Activated CD4-positive, alpha-beta T cell treated with anti-CD3 and anti-CD28 coated beads, Interleukin-2, amount 10 ng/mL, durations not matched to agents 7 days and 5 days (primary cell): Measurements from ENCODE around the gene PACSIN2. TPM values are rescaled to one million over a fixed set of nuclear protein-coding genes. Genes with fewer than 3 reads are reported as not detected.
A peak's percentile ranks its signal among the peaks of the same experiment; 100 is the strongest.
"Not testable (repeated sequence)": the region's sequence is repeated elsewhere in the genome, so short reads cannot be mapped to it uniquely, and the experiment has no call there.

Experiments
- CTCF ChIA-PET: fragments of 350-600 bp; sonication (Branson Sonifier 250); formaldehyde crosslinking; loops from one replicate; lab custom pipeline; 2021; ENCODE audit warnings: antibody characterized with exemption; lab: Charles Lee
- POLR2A ChIA-PET: fragments of 350-600 bp; sonication (Branson Sonifier 250); formaldehyde crosslinking; loops from one replicate; lab custom pipeline; 2021; ENCODE audit warnings: antibody characterized with exemption; lab: Charles Lee
- DNase-seq: peaks from one replicate; pipeline ENCODE4 v3.0.0-alpha.2; 2020
- H3K27ac Mint-ChIP-seq: one replicate; pipeline ENCODE4 v1.8.0; 2021; ENCODE audit warnings: mild to moderate bottlenecking, moderate library complexity, mixed read lengths
- H3K27me3 Mint-ChIP-seq: one replicate; pipeline ENCODE4 v1.8.0; 2021; ENCODE audit warnings: mixed read lengths
- H3K36me3 Mint-ChIP-seq: one replicate; pipeline ENCODE4 v1.8.0; 2021; ENCODE audit warnings: low read depth, mixed read lengths
- H3K4me1 Mint-ChIP-seq: one replicate; pipeline ENCODE4 v1.8.0; 2021; ENCODE audit warnings: mixed read lengths
- H3K4me3 Mint-ChIP-seq: one replicate; pipeline ENCODE4 v1.8.0; 2021; ENCODE audit warnings: mild to moderate bottlenecking, moderate library complexity, mixed read lengths
- H3K9me3 Mint-ChIP-seq: one replicate; pipeline ENCODE4 v1.8.0; 2021; ENCODE audit warnings: mixed read lengths
- total RNA-seq, 2 experiments: library from RNA; stranded (reverse); gene quantifications; one replicate each; pipeline ENCODE4 v1.2.3, GENCODE V29; 2021

PACSIN2 gene
- total RNA-seq, 2 experiments from 2014 or later: 32.3 to 35.8 TPM

GRCh38 chr22:42942351-42942750 lies 72.6 kb downstream of the PACSIN2 start:
- POLR2A ChIA-PET: no interaction called here
- H3K36me3 Mint-ChIP-seq: peaks cover 3% of the 10 kb centered on the region
- no peak for DNase-seq
- peaks cover 40% of the 10 kb centered on the region for H3K4me1 Mint-ChIP-seq
- no peaks in the 10 kb centered on the region for H3K9me3 Mint-ChIP-seq
- no peak overlapping the region for H3K4me3 Mint-ChIP-seq
- CTCF ChIA-PET: no interaction called here
- no peaks in the 10 kb centered on the region for H3K27me3 Mint-ChIP-seq
- H3K27ac Mint-ChIP-seq: no peak overlapping the region

- no peak for DNase-seq
- no peaks in the 10 kb centered on the region for H3K9me3 Mint-ChIP-seq
- no peaks in the 10 kb centered on the region for H3K36me3 Mint-ChIP-seq
- ChIA-PET POLR2A (no interaction called here), CTCF (no interaction called here)
- peaks cover 32% of the 10 kb centered on the region for H3K4me1 Mint-ChIP-seq
- no peak overlapping the region for H3K27ac Mint-ChIP-seq
- no peaks in the 10 kb centered on the region for H3K27me3 Mint-ChIP-seq
- no peak overlapping the region for H3K4me3 Mint-ChIP-seq
These were observed 74.9 kb downstream of the PACSIN2 start for GRCh38 chr22:42939941-42940653.

DNA sequence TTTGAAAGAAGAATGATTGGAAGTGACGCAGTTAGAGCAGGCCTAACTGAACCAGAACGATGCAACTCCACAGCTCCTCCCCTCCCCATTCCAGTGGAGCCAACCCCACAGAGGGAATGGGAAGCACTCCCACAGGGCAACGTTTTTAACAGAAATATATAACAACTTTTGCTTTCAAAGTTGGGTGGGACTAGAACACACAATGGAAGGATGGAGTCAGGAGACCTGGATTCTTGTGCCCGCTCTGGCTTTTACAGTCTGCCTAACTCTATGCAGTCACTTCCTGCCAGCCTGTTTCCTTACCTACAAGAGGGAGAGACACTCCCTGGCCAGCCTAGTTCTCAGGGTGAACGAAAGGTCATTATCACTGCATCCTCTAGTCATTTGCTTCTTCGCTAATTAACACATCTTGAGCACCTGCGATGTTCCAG lies 75.5 kb downstream of the PACSIN2 start:
- CTCF ChIA-PET: no interaction called here
- Mint-ChIP-seq H3K4me1 (peaks cover 35% of the 10 kb centered on the region), H3K36me3 (no peaks in the 10 kb centered on the region), H3K27me3 (no peaks in the 10 kb centered on the region), H3K4me3 (no peak overlapping the region), H3K9me3 (no peaks in the 10 kb centered on the region), H3K27ac (no peak overlapping the region)
- DNase-seq: no peak
- POLR2A ChIA-PET: no interaction called here

GRCh38 chr22:42938976-42939375 lies 76.0 kb downstream of the PACSIN2 start:
- POLR2A ChIA-PET: no interaction called here
- Mint-ChIP-seq H3K9me3 (no peaks in the 10 kb centered on the region), H3K36me3 (no peaks in the 10 kb centered on the region), H3K4me3 (no peak overlapping the region), H3K4me1 (peaks cover 38% of the 10 kb centered on the region), H3K27me3 (no peaks in the 10 kb centered on the region), H3K27ac (no peak overlapping the region)
- CTCF ChIA-PET: no interaction called here
- no peak for DNase-seq

- H3K4me3 Mint-ChIP-seq: no peak overlapping the region
- POLR2A ChIA-PET: no interaction called here
- H3K36me3 Mint-ChIP-seq: no peaks in the 10 kb centered on the region
- peaks cover 44% of the 10 kb centered on the region for H3K4me1 Mint-ChIP-seq
- no peaks in the 10 kb centered on the region for H3K9me3 Mint-ChIP-seq
- no peak for DNase-seq
- H3K27ac Mint-ChIP-seq: no peak overlapping the region
- no peaks in the 10 kb centered on the region for H3K27me3 Mint-ChIP-seq
- CTCF ChIA-PET: no interaction called here
These were observed 76.5 kb downstream of the PACSIN2 start for GRCh38 chr22:42938449-42938848.

GRCh38 chr22:42937164-42937843 lies 77.6 kb downstream of the PACSIN2 start:
- peak; percentile 39 for DNase-seq
- CTCF ChIA-PET: no interaction called here
- H3K27me3 Mint-ChIP-seq: no peaks in the 10 kb centered on the region
- H3K4me1 Mint-ChIP-seq: peaks cover 50% of the 10 kb centered on the region
- H3K27ac Mint-ChIP-seq: no peak overlapping the region
- POLR2A ChIA-PET: no interaction called here
- H3K36me3 Mint-ChIP-seq: no peaks in the 10 kb centered on the region
- no peak overlapping the region for H3K4me3 Mint-ChIP-seq
- no peaks in the 10 kb centered on the region for H3K9me3 Mint-ChIP-seq

GRCh38 chr22:42936680-42937079 lies 78.3 kb downstream of the PACSIN2 start:
- H3K27ac Mint-ChIP-seq, H3K9me3 Mint-ChIP-seq, DNase-seq, H3K4me3 Mint-ChIP-seq, H3K27me3 Mint-ChIP-seq, POLR2A ChIA-PET, CTCF ChIA-PET, H3K36me3 Mint-ChIP-seq: not testable (repeated sequence)
- H3K4me1 Mint-ChIP-seq: peaks cover 56% of the 10 kb centered on the region

- ChIA-PET POLR2A (no interaction called here), CTCF (interaction anchor here (0.8 to 1.0 kb wide), 2 partner anchors 10 to 20 kb away, joined by 4 to 5 read pairs; no protein-coding TSS in a partner anchor)
- Mint-ChIP-seq H3K4me3 (no peak overlapping the region), H3K27me3 (no peaks in the 10 kb centered on the region), H3K9me3 (no peaks in the 10 kb centered on the region), H3K27ac (no peak overlapping the region), H3K36me3 (no peaks in the 10 kb centered on the region), H3K4me1 (peaks cover 53% of the 10 kb centered on the region)
- no peak for DNase-seq
These were observed 80.6 kb downstream of the PACSIN2 start for GRCh38 chr22:42934338-42934737.

GRCh38 chr22:42933485-42934091 lies 81.4 kb downstream of the PACSIN2 start:
- Mint-ChIP-seq H3K27me3 (no peaks in the 10 kb centered on the region), H3K4me1 (peaks cover 51% of the 10 kb centered on the region), H3K4me3 (no peak overlapping the region), H3K27ac (peak overlapping the region; percentile 70), H3K9me3 (no peaks in the 10 kb centered on the region), H3K36me3 (no peaks in the 10 kb centered on the region)
- DNase-seq: no peak
- POLR2A ChIA-PET: no interaction called here
- CTCF ChIA-PET: interaction anchor here (0.8 to 1.0 kb wide), 2 partner anchors 10 to 21 kb away, joined by 4 to 5 read pairs; no protein-coding TSS in a partner anchor

DNA sequence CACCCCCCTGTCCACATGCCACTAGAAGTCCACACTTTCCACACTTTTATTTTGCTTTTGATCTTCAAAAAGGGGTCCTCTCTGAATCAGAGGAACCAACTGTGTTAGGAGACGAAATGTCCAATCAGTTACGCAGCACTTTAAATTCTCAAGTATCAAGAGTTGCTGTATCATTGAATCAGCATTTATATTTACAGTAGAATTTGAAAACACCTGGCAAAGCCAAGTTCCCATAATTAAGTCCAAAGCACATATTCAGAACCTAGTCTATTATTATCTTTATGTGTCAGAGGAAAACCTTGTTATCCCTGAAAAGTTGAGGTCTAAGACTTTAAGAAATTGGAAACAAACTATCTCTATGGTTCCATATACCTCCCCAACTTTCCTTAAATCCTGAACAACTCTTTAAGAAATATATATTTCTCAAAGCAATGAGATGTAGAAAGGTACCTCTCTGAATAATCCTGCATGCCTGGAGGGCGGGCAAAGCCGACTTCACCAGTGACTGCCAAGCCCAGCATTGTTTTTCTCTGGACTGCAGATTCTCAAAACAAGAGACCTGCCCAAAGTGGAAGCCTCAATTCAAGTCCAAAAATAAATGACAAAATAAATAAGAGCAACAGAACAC lies 82.0 kb downstream of the PACSIN2 start:
- no peak for DNase-seq
- Mint-ChIP-seq H3K36me3 (no peaks in the 10 kb centered on the region), H3K27me3 (no peaks in the 10 kb centered on the region), H3K27ac (no peak overlapping the region), H3K4me3 (no peak overlapping the region), H3K4me1 (peaks cover 49% of the 10 kb centered on the region), H3K9me3 (no peaks in the 10 kb centered on the region)
- POLR2A ChIA-PET: no interaction called here
- CTCF ChIA-PET: no interaction called here

- no peak for DNase-seq
- Mint-ChIP-seq H3K36me3 (no peaks in the 10 kb centered on the region), H3K9me3 (no peaks in the 10 kb centered on the region), H3K27me3 (no peaks in the 10 kb centered on the region), H3K27ac (no peak overlapping the region), H3K4me1 (peaks cover 41% of the 10 kb centered on the region), H3K4me3 (no peak overlapping the region)
- ChIA-PET CTCF (no interaction called here), POLR2A (no interaction called here)
These were observed 82.8 kb downstream of the PACSIN2 start for GRCh38 chr22:42932197-42932519.

DNA sequence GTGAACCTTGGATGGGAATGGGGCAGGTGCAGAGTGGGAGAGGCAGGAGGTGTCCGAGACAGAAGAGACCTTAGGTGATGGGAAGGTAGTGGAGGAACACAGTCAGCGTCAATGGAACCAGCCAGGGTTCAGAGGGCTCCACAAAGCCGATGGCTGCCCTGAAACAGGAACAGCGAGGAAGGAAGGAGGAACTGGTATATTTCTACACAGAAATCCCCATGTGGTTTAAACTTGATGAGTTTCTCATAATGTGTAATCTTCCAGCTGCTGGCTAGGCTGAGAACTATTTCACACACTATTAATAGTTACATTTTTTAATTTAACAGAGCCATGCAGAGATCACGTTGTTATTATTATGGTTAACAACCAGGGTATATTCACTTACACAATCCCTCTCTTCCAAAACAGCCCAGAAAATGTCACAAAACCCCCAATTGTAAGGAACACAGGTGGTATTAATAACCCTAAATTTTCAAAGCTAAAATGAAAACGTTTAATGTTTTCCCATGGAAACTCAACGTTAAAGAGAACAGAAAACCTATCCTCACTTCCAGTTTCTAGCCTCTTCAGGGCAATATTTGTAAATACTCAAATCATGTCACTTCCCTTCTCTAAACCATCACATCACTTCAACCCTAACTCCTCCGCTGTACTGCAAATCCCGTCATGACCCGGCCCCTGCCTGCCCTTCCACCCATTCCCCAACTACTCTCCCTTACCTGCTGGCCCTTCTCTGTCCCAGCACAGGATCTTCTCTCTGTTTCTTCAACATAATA lies 83.3 kb downstream of the PACSIN2 start:
- DNase-seq: no peak
- Mint-ChIP-seq H3K4me3 (no peak overlapping the region), H3K9me3 (no peaks in the 10 kb centered on the region), H3K27ac (no peak overlapping the region), H3K36me3 (no peaks in the 10 kb centered on the region), H3K27me3 (no peaks in the 10 kb centered on the region), H3K4me1 (peaks cover 37% of the 10 kb centered on the region)
- POLR2A ChIA-PET: no interaction called here
- CTCF ChIA-PET: interaction anchor here (1.3 kb wide), 1 partner anchor 102 kb away, joined by 4 read pairs; no protein-coding TSS in a partner anchor
